Gastroesophageal sphincter (tissue), 3 donors: ENCODE results near the gene ANP32A.

Experiments
- CTCF ChIP-seq, 4 experiments: fragments of 200-600 bp in 2 of 4; fragments of 450-650 bp in 2 of 4; sonication (generic) in 1 of 4; IDR thresholded peaks; one replicate each; pipeline ENCODE4 v1.5.1; 2017 to 2019; ENCODE audit warnings: antibody characterized with exemption in 4 of 4, mild to moderate bottlenecking in 2 of 4, moderate library complexity in 2 of 4
- POLR2A ChIP-seq, 2 donors: fragments of 450-650 bp; IDR thresholded peaks; one replicate each; pipeline ENCODE4 v1.6.1; 2017; ENCODE audit warnings: antibody characterized with exemption in 2 of 2, mild to moderate bottlenecking in 2 of 2, moderate library complexity in 1 of 2

DNA sequence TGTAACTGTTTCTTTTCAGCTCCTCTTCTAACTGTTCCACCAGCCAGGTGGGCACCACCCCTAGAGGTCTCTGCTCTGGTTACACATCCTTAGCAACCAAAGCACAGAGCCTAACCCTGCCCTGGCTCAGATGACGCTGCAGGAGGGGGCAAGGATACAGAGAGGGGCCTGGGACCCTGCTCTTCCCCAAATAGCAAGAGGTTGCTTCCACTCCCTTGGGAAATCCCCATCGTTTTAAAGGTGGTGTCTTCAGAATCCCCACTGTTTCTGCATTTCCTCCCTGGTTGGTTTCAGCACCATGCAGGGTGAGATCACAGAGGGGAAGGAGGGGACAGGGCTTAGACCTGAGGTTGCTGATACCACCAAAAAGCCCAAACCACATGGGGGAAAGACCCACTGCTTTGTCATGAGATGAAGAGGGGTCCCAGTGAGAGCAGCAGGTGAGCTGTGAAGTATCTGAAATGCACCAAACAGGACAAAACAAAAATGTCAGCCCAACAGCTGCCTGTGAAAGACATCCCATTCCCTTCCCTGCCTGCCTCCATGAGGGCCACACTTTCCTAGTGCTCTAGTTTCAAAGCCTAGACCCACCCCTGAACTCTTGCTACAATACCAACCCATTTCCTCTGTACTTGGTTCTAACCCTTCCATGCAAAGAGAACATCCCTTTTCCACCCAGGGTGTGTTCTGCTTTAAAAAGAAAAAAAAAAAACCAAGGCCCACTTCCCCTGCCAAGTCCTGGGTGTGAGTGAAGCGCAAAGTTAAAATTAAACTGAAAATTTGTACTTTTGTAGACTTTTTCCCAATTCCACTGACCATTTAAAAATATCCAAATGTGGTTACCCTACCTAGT, 29.0 kb downstream of the ANP32A start:
- no peak for TF ChIP-seq POLR2A (IDR thresholded peaks at IDR 0.05)
- no peak for TF ChIP-seq CTCF (IDR thresholded peaks at IDR 0.05)
